Measurements from ENCODE around the gene FOS. TPM values are rescaled to one million over a fixed set of nuclear protein-coding genes. Genes with fewer than 3 reads are reported as not detected.

FOS gene
- total and polyA plus RNA-seq, 2 of the 13 experiments (the other 11 are each of a cell fraction or from before 2014, with no cell fraction given): 15.9 to 24.2 TPM

GRCh38 chr14:75258803-75259509 is 19.7 kb upstream of the FOS start (continued):
- TF ChIP-seq ZNF407 (CRISPR knock-in tag; IDR thresholded peaks at IDR 0.05; ENCODE audit: not compliant biosample characterization) (peak; percentile 46), ZNF713 (CRISPR knock-in tag; IDR thresholded peaks at IDR 0.05) (0 out of 2 replicates have a peak, but pooled peaks have one; percentile 42), ZBTB25 (CRISPR knock-in tag; IDR thresholded peaks at IDR 0.05) (0 out of 2 replicates have a peak, but pooled peaks have one; percentile 44), ZNF83 (CRISPR knock-in tag; IDR thresholded peaks at IDR 0.05; ENCODE audit: borderline replicate concordance) (no peak), SMAD1 (CRISPR knock-in tag; IDR thresholded peaks at IDR 0.05; ENCODE audit: borderline replicate concordance, low read depth) (no peak), MXI1 (IDR thresholded peaks at IDR 0.05; ENCODE audit: borderline replicate concordance, low read depth, low read length) (peak; percentile 97; the same call in 2 of the 3 replicates), IRF2 (CRISPR knock-in tag; IDR thresholded peaks at IDR 0.05) (peak; percentile 61; the same call in 1 of the 2 replicates), THRA (CRISPR knock-in tag; IDR thresholded peaks at IDR 0.05; ENCODE audit: borderline replicate concordance) (peak; percentile 42; the same call in 1 of the 2 replicates)
- TF ChIP-seq, protein P1, sequence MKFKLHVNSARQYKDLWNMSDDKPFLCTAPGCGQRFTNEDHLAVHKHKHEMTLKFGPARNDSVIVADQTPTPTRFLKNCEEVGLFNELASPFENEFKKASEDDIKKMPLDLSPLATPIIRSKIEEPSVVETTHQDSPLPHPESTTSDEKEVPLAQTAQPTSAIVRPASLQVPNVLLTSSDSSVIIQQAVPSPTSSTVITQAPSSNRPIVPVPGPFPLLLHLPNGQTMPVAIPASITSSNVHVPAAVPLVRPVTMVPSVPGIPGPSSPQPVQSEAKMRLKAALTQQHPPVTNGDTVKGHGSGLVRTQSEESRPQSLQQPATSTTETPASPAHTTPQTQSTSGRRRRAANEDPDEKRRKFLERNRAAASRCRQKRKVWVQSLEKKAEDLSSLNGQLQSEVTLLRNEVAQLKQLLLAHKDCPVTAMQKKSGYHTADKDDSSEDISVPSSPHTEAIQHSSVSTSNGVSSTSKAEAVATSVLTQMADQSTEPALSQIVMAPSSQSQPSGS (CRISPR knock-in tag; IDR thresholded peaks at IDR 0.05): peak; percentile 87
- TF ChIP-seq, protein P2, sequence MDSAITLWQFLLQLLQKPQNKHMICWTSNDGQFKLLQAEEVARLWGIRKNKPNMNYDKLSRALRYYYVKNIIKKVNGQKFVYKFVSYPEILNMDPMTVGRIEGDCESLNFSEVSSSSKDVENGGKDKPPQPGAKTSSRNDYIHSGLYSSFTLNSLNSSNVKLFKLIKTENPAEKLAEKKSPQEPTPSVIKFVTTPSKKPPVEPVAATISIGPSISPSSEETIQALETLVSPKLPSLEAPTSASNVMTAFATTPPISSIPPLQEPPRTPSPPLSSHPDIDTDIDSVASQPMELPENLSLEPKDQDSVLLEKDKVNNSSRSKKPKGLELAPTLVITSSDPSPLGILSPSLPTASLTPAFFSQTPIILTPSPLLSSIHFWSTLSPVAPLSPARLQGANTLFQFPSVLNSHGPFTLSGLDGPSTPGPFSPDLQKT (CRISPR knock-in tag; IDR thresholded peaks at IDR 0.05; ENCODE audit: borderline replicate concordance): no peak
